HG03045 (cell line): ENCODE results near the gene ANKRD33.

ENCODE experiments used
- ATAC-seq: cut with Tn5 transposase; IDR thresholded peaks from one replicate; pipeline ENCODE4 v1.9.1; 2021; ENCODE audit warnings: mild to moderate bottlenecking, moderate library complexity; ENCODE audit not compliant: unreplicated experiment

The ANKRD33 gene, protein sequence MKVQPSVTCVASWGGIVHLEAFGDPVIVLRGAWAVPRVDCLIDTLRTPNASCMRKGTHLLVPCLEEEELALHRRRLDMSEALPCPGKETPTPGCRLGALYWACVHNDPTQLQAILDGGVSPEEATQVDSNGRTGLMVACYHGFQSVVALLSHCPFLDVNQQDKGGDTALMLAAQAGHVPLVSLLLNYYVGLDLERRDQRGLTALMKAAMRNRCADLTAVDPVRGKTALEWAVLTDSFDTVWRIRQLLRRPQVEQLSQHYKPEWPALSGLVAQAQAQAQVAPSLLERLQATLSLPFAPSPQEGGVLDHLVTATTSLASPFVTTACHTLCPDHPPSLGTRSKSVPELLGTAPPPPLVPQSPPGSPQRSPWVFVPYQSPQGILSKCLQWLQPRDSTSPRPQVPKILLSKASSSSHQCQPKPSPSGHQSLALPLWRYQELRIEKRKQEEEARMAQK

DNA sequence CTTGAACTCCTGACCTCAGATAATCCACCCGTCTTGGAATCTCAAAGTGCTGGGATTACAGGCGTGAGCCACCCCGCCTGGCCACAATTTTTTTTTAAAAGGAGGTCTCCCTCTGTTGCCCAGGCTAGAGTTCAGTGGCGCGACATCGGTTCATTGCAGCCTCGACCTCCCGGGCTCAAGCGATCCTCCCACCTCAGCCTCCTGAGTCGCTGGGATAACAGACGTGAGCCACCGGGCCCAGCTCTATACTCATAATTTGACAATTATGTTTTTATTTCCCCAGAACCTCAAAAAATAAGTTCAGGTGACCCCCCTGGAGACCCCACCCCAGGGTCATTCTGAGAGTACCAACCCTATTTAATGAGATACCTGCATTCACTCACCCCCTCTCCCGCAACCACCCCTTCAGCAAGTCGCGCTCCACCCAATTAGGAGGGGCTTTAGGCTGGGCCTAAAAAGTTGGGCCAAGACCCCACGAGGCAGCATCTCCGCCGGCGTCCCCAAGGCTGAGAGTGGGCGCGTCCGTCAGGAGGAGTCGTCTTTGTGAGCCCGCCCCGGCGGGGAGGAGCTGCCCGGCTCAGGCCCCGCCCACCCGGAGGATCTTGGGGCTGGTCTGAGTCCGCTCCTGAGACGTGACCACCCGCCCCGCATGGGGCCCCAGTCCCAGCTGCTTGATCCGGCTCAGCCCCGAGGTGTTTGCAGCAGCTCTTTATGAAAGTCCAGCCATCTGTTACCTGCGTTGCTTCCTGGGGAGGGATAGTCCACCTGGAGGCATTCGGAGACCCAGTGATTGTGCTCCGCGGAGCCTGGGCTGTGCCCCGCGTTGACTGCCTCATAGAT, at the start of gene ANKRD33:
Gene ANKRD33 (plus strand): TSS at position 628 of the 840 bp plus-strand sequence. CDS start 84 bp downstream, at position 712.
- no peak for ATAC-seq

DNA sequence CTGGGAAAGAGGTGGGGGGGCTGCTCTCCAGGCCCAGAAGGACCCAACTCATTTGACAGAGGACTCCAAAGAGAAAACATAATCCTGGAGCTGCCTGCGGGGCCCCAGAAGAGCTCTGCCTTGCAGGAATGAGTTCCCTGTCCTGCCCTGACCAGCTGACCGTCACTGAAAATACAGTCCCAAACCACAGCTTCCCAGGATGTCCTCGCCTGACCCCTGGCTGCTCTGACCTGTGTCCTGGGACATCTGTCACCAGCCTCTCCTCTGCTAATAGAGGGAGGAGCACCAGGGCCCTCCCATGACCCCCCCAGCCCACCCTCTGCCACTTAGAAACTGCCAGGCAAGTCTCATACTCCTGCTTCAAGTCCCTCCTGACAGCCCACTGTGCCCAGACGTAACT, 49.1 kb upstream of the ANKRD33 start:
- ATAC-seq = no peak

DNA sequence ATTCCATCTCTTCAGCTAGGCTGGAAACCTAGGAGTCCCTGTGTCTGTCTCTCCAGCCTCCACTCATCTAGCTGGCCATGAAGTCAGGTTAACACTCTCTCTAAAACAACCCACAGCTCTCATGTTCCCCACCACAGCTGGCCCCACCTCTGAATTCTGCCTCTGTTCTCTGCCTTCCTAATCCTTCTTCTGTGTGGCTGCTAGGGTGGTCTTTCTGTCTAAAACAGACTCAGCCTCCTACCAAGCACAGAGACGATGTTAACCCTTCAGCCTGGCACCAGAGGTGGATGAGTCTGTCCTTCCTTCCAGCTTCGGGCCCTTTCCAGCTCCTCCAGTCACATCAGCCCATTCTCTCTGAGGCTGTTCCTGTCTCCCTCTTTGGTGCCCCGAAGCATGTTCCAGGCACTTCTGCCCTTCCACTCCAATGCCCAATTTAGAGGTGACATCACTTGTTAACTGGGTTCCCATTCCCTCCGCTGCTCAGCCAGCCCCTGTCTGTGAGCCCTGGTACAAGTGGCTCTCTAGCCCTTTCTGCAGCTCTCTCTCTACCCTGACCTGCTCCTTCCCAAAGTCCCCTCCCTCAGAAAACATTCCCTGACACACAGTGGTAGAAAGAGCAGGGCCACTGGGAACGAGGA, 48.5 kb upstream of the ANKRD33 start:
- ATAC-seq = no peak

DNA sequence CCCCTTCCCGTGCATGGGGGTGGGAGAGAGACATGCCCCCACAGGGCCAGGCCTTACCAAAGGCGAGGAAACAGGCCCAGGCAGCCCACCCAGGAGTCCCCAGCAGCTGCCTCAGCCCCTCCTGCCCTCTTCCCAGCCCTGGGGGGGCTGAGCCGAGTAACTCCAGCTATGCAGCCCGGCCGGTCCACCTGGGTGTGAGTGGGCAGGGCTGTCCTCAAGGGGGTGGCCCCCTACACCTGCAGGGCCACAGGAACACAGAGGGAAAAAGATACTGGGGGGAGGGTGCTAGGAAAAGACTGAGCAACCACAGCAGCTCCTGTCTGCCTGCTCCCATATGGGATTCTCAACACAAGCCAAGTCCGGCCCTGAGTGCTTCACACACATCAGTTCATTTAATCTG, 46.9 kb upstream of the ANKRD33 start:
- ATAC-seq = no peak

DNA sequence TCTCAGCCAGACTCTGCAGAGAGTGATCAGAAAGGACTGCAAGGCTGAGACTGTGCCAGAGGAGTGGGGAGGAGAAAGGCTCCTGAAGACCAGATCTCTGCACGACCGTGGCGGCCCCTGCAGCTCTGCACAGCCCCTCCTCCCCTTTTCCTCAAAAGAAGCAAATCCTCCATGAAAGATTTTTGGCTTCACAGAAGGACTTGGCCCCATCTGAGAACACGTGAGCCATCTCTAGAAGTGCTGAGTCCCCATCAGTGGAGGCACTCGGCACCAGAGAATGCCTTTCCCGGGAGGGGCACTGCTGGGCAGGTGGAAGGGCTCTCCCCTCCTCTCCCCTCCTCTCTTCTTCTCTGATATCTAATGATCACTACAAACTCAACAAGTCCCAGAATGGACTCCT, 46.2 kb upstream of the ANKRD33 start:
- no peak for ATAC-seq

DNA sequence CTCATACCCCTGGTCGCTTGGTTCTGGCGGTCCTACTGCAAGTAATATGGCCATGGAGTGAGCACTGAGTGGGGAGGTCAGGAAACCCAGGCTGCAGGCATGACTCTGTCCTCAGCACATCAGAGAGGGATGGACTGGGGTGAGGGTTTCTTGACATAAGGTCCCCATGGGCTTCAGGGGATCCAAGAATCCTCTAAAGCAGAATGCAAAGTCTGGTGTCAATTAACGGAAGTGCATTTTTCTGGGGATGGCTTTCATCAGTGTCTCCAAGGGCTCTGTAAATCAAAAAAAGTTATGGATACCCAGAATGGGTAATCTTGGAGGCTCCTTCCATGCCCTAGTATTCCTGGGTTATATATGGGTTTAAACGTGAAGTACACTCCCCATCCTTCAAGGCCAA, 43.0 kb upstream of the ANKRD33 start:
- no peak for ATAC-seq

DNA sequence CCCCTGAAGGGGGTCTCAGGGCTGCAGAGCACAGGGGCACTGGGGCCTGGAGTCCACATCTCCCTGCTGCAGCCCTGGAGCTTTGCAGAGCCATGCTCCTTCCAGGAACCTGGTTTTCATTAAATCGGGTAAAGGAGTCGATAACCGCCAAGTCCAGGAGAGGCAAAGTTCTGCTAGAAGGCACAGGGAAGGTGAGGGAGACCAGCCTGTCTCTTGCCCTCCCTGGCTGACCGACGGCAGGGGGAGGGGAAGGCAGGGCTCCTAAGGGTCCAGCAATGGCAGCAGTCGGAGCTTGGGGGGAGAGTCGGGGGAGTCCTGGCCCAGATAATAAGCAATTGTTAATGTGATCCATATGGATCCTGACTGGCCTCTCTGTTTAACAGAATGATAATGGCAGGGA, 42.4 kb upstream of the ANKRD33 start:
- ATAC-seq = no peak

DNA sequence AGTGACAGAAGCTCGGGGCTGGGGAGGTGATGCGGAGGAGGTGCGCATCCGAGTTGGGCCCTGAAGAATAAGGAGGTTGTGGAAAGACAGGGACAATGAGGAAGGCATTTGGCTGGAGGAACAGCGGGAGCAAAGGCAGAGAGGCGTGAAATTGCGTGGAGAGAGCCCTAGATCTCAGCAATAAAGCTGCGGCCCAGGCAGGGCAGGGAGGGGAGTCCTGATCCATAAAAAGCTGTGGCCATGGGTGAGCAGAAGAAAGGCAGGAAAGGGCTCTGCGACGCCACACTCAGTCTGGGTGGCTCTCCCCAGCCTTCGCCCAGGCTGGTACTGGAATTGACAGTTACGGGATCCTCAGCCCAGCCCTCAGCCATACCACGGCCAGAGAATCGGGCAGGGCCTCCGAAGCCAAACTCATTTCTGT, 41.6 kb upstream of the ANKRD33 start:
- ATAC-seq = no peak

DNA sequence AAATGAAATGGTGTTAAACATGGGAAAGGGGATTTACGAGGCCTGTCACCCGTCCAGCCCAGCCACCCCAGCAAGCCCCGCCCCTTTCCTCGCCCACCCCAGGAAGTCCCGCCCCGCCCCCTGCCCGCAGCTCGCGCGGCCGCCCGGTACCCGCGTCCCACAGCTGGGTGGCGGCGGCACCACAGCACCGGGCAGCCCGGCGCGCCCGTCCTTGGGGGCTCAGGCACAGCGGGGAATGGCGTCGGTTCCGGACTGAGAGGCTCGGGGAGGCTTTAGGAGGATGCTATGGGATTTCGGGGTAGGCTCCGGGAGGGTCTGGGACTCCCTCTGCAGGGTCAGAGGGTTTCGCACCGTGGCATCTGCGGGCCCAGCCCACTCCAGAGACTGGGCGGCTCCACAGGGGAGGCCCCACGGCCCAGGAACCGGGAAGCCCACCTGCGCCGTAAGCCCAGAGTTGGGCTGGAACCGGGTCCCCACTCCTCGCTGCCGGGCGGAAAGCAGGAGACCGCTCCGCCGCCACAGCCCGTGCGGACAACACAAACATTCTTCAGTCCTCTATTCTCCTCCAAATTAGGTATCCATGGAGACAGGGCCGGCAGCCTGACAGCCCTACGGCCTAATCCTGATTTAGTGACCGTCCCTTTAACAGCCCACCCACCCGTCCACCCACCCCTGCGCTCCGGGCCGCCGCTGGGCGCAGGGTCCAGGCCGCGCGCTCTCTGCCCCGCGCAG, 40.8 kb upstream of the ANKRD33 start:
- no peak for ATAC-seq

DNA sequence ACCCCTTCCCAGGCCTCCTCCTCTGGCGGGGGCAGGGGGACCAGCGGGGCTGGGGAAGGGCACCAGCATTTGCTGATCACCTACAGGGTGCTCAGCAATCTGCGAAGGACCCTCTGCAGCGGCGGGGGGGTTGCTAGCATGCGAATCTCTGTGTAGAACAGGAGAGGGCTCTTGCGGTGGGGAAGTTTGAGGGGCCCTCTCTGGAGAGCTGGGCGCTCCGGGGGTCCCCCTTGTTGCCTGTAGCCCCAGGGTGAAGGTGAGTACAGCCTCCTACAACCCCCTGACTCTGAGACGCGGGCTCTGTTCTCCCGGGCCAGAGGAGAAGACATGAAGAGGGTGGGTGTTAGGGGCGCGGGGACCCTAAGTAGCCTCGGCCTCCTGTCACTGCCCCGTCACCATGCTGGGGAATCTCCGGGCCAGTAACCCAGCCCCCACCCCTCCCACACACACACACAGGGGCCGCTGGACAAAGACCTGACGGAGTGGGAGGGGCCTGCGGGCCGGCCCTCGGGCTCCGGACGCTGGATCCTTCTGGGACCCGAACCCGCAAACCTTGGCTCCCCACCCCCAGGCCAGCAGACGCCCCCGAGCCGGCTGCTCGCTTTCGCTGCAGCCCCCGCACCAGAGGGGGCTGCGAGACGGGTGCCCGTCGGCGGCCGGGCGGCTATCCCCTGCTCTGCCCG, 40.1 kb upstream of the ANKRD33 start:
- no peak for ATAC-seq

DNA sequence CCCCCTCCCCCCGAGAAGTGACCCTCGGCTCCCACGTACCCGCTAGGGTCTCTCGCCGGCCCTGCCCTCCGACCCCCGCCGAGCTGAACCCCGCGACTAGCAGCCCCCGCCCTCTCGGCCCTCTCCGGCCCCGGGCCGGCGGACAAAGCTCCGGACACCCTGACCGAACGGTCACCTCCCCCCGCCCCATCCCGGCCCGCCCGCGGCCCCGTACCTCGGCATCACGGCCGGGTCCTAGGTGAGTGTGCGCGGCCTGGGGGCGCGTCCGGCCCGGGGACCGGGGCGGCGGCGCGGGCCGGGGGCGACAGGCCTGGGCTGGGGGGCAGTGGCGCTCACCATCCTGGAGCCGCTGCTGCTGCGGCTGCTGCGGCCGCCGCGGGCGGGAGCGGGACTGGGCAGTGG, 39.6 kb upstream of the ANKRD33 start, which contains the start of gene FIGNL2:
Gene FIGNL2 (minus strand): TSS at position 393 of the 402 bp plus-strand sequence. CDS start 26,305 bp downstream, outside the sequence.
- no peak for ATAC-seq

DNA sequence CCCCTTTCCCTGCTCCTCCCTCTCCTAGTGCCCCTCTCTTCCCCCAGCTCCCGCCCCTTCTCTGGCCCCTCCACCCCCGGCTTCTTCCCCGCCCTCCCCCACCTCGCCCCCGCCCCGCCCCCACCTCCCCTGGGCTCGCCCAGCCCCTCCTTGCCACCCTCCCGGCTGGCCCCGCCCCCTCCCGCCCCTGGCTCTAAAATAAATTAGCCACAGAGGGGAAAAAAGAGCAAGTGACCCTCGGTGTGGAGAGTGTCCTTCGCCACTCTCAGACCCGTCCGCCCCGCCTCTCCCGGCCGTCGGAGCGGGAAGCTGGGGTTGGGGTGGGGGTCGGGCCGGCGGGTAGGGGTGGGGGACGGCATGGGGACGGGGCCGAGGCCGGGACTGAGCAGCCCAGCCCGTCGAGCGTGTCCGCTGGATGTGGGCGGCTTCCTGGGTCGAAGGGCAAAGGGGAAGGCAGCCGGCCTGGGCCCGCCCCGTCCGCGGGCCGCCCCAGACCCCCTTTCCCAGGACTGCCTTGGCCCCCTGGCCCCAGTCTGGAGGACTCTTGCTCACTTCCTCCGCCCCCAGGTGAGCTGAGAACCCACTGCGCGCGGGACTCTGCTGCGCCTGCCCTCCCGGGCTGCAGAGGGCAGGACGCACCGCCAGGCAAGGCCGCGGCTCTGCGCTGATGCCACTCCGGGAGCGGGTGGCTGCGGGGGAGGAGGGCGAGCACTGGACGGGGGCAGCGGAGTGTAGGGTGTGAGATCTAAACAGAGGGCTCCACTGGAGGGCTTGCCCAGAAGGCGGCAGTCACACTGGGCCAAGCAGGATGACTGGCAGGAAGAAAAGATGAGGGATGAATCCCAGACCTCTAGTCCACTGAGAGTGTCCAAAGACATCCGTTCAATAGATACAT, 38.8 kb upstream of the ANKRD33 start:
- no peak for ATAC-seq

DNA sequence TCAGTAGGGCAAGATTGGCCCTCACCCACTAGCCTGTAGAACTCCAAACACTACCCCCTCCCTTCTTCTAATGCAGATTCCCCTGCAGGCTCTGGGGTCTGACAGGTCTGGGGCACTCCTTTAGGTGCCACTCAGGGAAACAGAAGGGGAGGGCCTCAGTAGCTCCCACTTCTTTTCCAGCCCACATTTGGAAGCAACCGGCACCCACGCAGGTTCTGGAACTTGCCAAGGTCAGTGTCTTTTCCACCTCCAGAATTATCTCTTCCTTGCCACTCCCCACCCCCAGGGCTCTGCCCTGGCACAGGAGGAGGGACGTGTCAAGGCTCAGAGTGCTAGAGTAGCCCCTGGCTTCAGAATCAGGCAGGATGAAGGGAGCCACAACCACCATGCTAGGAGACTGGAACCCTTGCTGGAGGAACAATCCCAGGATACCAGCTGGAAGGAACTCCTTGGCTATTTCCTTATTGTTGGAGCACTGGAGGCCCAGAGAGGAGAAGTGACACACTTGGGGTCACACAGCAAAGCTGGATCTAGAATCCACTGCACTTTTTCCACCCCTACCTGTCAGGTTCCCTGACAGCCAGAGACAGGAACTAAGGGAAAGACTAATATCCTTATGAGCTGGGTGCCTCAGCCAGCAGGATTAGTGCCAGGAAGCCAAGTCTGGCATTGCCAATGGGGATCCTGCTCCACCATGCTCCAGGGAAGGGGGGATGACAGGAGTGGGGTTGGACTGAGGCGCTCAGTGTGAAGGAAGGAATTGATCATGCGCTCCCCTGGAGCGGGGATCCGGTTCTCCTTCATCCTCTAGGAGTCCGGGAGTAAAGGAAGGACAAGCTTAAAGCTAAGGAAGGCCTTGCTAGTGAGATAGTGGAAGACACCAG, 37.6 kb upstream of the ANKRD33 start:
- no peak for ATAC-seq

DNA sequence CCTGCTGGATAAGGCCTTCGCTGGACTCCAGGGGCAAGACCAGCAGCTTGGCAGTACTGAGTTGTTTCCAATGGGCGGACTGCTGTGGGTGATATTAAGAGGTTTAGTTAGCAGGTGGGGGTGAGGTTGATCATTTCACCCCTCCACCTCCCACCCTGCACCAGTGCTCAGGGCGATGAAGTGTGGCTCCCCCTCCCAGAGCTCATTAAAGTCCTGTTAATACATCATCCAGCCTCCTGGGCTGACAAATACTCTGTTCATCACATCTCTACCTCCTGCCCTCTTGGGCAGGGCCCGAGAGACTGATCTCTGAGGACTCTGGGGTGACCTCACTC, 37.0 kb upstream of the ANKRD33 start:
- no peak for ATAC-seq

DNA sequence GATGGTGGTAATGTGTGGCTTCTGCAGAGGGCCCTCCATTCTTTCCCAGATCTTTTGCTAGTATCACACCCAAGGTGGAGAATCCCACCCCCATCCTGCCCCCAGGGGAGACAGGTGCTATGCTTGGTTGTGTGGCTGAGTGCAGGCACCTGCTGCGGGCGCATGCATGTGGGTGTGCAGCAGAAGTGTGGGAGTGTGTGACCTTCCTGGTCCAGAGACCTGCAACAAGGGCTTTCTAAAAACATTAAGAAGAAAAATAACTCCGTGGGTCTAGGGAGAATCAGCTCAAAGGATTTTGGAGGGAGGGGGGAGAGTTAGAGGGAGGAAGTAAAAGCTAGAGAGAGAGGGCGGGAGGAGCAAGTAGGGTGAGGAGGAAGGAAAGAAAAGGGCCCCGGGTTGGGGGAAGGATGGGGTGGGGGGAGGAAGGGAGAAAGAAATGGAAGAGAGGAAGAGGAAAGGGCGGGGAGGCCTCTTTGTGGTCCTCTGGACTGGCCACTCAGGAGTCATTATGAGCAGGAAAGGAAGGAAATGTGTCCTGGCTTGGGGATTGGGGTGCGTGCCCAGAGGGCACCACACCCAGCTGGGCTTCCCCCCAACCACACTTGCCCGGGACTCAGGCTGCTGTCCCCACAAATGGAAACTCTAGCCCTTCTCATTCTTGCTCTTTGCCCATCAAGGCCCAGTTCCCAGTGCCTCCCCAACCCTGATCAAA, 36.3 kb upstream of the ANKRD33 start:
- ATAC-seq = no peak

DNA sequence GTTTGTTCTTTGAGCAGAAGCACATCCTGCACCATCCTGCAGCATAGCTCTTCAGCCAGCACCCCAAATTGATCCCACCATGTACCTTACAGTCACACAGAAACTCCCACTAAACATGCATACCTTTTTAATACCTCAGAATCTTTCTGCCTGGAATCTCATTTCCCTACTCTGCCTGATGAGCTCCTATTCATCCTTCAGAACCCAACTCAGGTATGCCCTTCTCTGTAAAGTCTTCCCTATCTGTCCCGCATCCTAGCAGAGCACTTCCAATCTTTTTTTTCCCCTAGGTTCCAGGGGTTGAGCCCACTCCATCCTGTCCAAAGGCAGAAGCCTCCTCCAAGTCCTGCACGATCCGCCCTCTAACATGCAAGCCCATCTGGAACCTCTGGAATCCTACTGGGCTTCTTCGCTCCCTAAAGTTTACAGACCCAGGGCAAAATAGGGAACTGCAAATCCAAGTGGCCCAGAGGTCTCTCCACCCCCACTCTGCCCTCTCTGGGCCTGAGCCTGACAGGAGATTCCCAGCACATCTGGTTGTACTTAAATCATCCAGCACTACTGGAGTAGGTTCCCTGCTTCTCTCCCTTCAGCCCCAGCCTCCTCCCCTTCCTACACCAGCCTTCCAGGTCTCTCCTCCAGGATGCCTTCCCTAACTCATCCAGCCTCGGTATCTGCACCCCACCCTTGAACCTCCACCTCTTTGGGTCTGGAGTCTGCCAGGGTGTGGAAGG, 35.3 kb upstream of the ANKRD33 start:
- ATAC-seq = no peak
